Measurements from ENCODE around the gene MRPL46. TPM values are rescaled to one million over a fixed set of nuclear protein-coding genes. Genes with fewer than 3 reads are reported as not detected.

Gene MRPL46
- total and polyA plus RNA-seq, 9 of the 15 experiments (the other 6 are each of a cell fraction or from before 2014, with no cell fraction given): 41.2 to 72.2 (median 49.8) TPM

GRCh38 chr15:88467073-88467934 is at the start of gene MRPL46, which contains the start of gene MRPS11 (continued):
- peak in 1 of 2 experiments; percentile 67; a peak in 2 of 4 replicates for TF ChIP-seq ZNF639 (CRISPR knock-in tag; conservative IDR thresholded peaks at IDR 0.05 in 1 of 2, IDR thresholded peaks at IDR 0.05 in 1 of 2)
- TF ChIP-seq POLR2AphosphoS5 (IDR thresholded peaks at IDR 0.05; ENCODE audit: control insufficient read depth, insufficient read depth, low read depth, low read length): peak; percentile 75
- peak in 1 of 2 experiments; percentile 96; a peak in 2 of 4 replicates for TF ChIP-seq HDAC1 (IDR thresholded peaks at IDR 0.05)
- TF ChIP-seq ZNF518B (CRISPR knock-in tag; IDR thresholded peaks at IDR 0.05): no peak
- TF ChIP-seq ZNF407 (IDR thresholded peaks at IDR 0.05; ENCODE audit: low read depth): peak; percentile 97
- peak; percentile 81 for TF ChIP-seq MAFF (IDR thresholded peaks at IDR 0.05; ENCODE audit: low read length)
- TF ChIP-seq PML (IDR thresholded peaks at IDR 0.05; ENCODE audit: low read length): peak; percentile 67
- TF ChIP-seq, protein P1, sequence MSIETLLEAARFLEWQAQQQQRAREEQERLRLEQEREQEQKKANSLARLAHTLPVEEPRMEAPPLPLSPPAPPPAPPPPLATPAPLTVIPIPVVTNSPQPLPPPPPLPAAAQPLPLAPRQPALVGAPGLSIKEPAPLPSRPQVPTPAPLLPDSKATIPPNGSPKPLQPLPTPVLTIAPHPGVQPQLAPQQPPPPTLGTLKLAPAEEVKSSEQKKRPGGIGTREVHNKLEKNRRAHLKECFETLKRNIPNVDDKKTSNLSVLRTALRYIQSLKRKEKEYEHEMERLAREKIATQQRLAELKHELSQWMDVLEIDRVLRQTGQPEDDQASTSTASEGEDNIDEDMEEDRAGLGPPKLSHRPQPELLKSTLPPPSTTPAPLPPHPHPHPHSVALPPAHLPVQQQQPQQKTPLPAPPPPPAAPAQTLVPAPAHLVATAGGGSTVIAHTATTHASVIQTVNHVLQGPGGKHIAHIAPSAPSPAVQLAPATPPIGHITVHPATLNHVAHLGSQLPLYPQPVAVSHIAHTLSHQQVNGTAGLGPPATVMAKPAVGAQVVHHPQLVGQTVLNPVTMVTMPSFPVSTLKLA (conservative IDR thresholded peaks at IDR 0.05): peak; percentile 70 to 81
- peak; percentile 92 for TF ChIP-seq RBFOX2 (IDR thresholded peaks at IDR 0.05; ENCODE audit: low read depth, low read length)

Data from K562 (cell line).